Liver (tissue), 9 donors: Measurements from ENCODE around the gene PRDM10. TPM values are rescaled to one million over a fixed set of nuclear protein-coding genes. Genes with fewer than 3 reads are reported as not detected.

Experiments
- DNase-seq: peaks from one replicate; pipeline ENCODE4 v3.0.0-alpha.2; 2017; ENCODE audit warnings: low spot score
- H3K27ac ChIP-seq, 2 donors: one replicate each; pipeline ENCODE4 v1.7.0; 2013; ENCODE audit warnings: inconsistent platforms in 2 of 2, low read length in 2 of 2, control low read depth in 1 of 2, low read depth in 1 of 2, mild to moderate bottlenecking in 1 of 2
- H3K27me3 ChIP-seq, 4 donors: one replicate each; pipeline versions ENCODE4 v1.6.1 to v1.7.0; 2013; ENCODE audit warnings: low read length in 3 of 4, inconsistent platforms in 1 of 4, mild to moderate bottlenecking in 1 of 4, moderate library complexity in 1 of 4; ENCODE audit not compliant: control insufficient read depth in 4 of 4, insufficient read depth in 4 of 4
- H3K36me3 ChIP-seq, 4 donors: one replicate each; pipeline versions ENCODE4 v1.6.1 to v1.7.0; 2013; ENCODE audit warnings: low read length in 3 of 4, mild to moderate bottlenecking in 3 of 4, low read depth in 1 of 4, moderate library complexity in 1 of 4; ENCODE audit not compliant: control insufficient read depth in 4 of 4, insufficient read depth in 3 of 4
- H3K4me1 ChIP-seq, 4 donors: one replicate each; pipeline versions ENCODE4 v1.6.1 to v1.7.0; 2013; ENCODE audit warnings: low read length in 3 of 4, mild to moderate bottlenecking in 3 of 4, moderate library complexity in 1 of 4; ENCODE audit not compliant: control insufficient read depth in 4 of 4, insufficient read depth in 4 of 4
- H3K4me3 ChIP-seq, 3 donors: one replicate each; pipeline versions ENCODE4 v1.6.1 to v1.7.0; 2013; ENCODE audit warnings: low read length in 3 of 3, control low read depth in 1 of 3, low read depth in 1 of 3, mild to moderate bottlenecking in 1 of 3
- H3K9ac ChIP-seq, 2 donors: one replicate each; pipeline ENCODE4 v1.7.0; 2013; ENCODE audit warnings: low read length in 2 of 2, mild to moderate bottlenecking in 2 of 2, moderate library complexity in 2 of 2, control low read depth in 1 of 2, low read depth in 1 of 2
- H3K9me3 ChIP-seq, 4 donors: one replicate each; pipeline versions ENCODE4 v1.6.1 to v1.7.0; 2013; ENCODE audit warnings: low read length in 3 of 4; ENCODE audit not compliant: control insufficient read depth in 4 of 4
- ATF3 ChIP-seq: IDR thresholded peaks from 2 replicates; pipeline ENCODE4 v1.6.1; 2016; ENCODE audit warnings: antibody characterized with exemption
- EGR1 ChIP-seq, 2 donors: IDR thresholded peaks; 2 replicates each; pipeline ENCODE4 v1.6.1; 2016 to 2018; ENCODE audit warnings: antibody characterized with exemption in 2 of 2, low read depth in 2 of 2
- FOXA1 ChIP-seq: IDR thresholded peaks from 2 replicates; pipeline ENCODE4 v1.6.1; 2016; ENCODE audit warnings: antibody characterized with exemption
- FOXA2 ChIP-seq: IDR thresholded peaks from 2 replicates; pipeline ENCODE4 v1.6.1; 2016; ENCODE audit warnings: antibody characterized with exemption
- GABPA ChIP-seq, 2 donors: IDR thresholded peaks in 1 of 2; conservative IDR thresholded peaks in 1 of 2; 2 replicates each; pipeline ENCODE4 v1.6.1; 2016; ENCODE audit warnings: antibody characterized with exemption in 2 of 2, mild to moderate bottlenecking in 1 of 2, moderate library complexity in 1 of 2
- HNF4A ChIP-seq, 2 donors: conservative IDR thresholded peaks; 2 replicates each; pipeline ENCODE4 v1.6.1; 2016; ENCODE audit warnings: antibody characterized with exemption in 2 of 2, mild to moderate bottlenecking in 2 of 2
- HNF4G ChIP-seq: IDR thresholded peaks from 2 replicates; pipeline ENCODE4 v1.6.1; 2016; ENCODE audit warnings: antibody characterized with exemption
- JUND ChIP-seq, 2 donors: IDR thresholded peaks; 2 replicates each; pipeline ENCODE4 v1.6.1; 2016; ENCODE audit warnings: antibody characterized with exemption in 2 of 2
- MAX ChIP-seq: IDR thresholded peaks from 2 replicates; pipeline ENCODE4 v1.6.1; 2016; ENCODE audit warnings: antibody characterized with exemption
- NR2F2 ChIP-seq: IDR thresholded peaks from 2 replicates; pipeline ENCODE4 v1.6.1; 2016; ENCODE audit warnings: antibody characterized with exemption
- RAD21 ChIP-seq, 2 donors: IDR thresholded peaks; 2 replicates each; pipeline ENCODE4 v1.6.1; 2016; ENCODE audit warnings: antibody characterized with exemption in 2 of 2, mild to moderate bottlenecking in 2 of 2
- RXRA ChIP-seq, 2 donors: IDR thresholded peaks; 2 replicates each; pipeline ENCODE4 v1.6.1; 2017 to 2018; ENCODE audit warnings: antibody characterized with exemption in 2 of 2, mild to moderate bottlenecking in 1 of 2
- SP1 ChIP-seq: IDR thresholded peaks from 2 replicates; pipeline ENCODE4 v1.6.1; 2018; ENCODE audit warnings: antibody characterized with exemption, mild to moderate bottlenecking
- TAF1 ChIP-seq: conservative IDR thresholded peaks from 2 replicates; pipeline ENCODE4 v1.6.1; 2016; ENCODE audit warnings: antibody characterized with exemption, mild to moderate bottlenecking
- YY1 ChIP-seq: IDR thresholded peaks from 2 replicates; pipeline ENCODE4 v1.6.1; 2016; ENCODE audit warnings: antibody characterized with exemption, mild to moderate bottlenecking
- ZBTB33 ChIP-seq: IDR thresholded peaks from 2 replicates; pipeline ENCODE4 v1.6.1; 2016; ENCODE audit warnings: antibody characterized with exemption
- WGBS: extraction: QIAGEN DNeasy Blood & Tissue Kit; methylation state at CpG from one replicate; pipeline ENCODE4 v1.1.7; 2013; 5-methylcytosine and 5-hydroxymethylcytosine counted together
- polyA plus RNA-seq, 2 donors: library from polyadenylated mRNA; stranded (reverse) in 1 of 2; unstranded in 1 of 2; fragments of 200-250 nt in 1 of 2; fragments of >200 nt in 1 of 2; fragmentation: Nextera tagmentation in 1 of 2; extraction: Ambion mirVana in 1 of 2; gene quantifications; one replicate each; pipeline versions ENCODE4 v1.2.1 to v1.2.3, GENCODE V29; 2013 to 2015
- total RNA-seq, 2 donors: library from RNA; depleted of rRNA; stranded (reverse); fragments of >200 nt; gene quantifications; one replicate each; pipeline ENCODE4 v1.2.3, GENCODE V29; 2014
- TF ChIP-seq, protein P1 (sequence below): fragments of 150-350 bp; IDR thresholded peaks from 2 replicates; pipeline ENCODE4 v1.5.1; 2017; ENCODE audit warnings: improper control_type of control experiment, low read depth, low read length; ENCODE audit not compliant: missing input control
- TF ChIP-seq, protein P2 (sequence below): IDR thresholded peaks from 2 replicates; pipeline ENCODE4 v1.6.1; 2016; ENCODE audit warnings: antibody characterized with exemption, mild to moderate bottlenecking
- donor health status: healthy.
- donor health status: healthy.
- donor health status: healthy.
- donor health status: healthy.
- donor health status: healthy.

Gene PRDM10
- total and polyA plus RNA-seq, 4 donors, result 1.4 to 7.2 (median 3.9) TPM

GRCh38 chr11:129885381-129885780, 117.3 kb downstream of the PRDM10 start:
- Histone ChIP-seq H3K27ac (no peak overlapping the region), H3K4me3 (no peak overlapping the region), H3K27me3 (no peaks in the 10 kb centered on the region), H3K36me3 (peaks cover 7 to 89% (median 76%) of the 10 kb centered on the region in 4 donors), H3K9ac (no peak overlapping the region), H3K9me3 (no peaks in the 10 kb centered on the region), H3K4me1 (no peaks in the 10 kb centered on the region)
- 97% methylated on average over 12 of the region's 12 CpGs for whole genome bisulfite sequencing
- TF ChIP-seq TAF1 (no peak), RAD21 (IDR thresholded peaks at IDR 0.05) (no peak), RXRA (IDR thresholded peaks at IDR 0.05) (no peak), MAX (no peak), YY1 (no peak), ZBTB33 (no peak), GABPA (IDR thresholded peaks at IDR 0.05 in 1 of 2, conservative IDR thresholded peaks at IDR 0.05 in 1 of 2) (no peak), FOXA1 (no peak), FOXA2 (no peak), ATF3 (no peak), HNF4A (conservative IDR thresholded peaks at IDR 0.05) (no peak), NR2F2 (no peak), EGR1 (IDR thresholded peaks at IDR 0.05; ENCODE audit: low read depth in 2 of 2) (no peak), SP1 (no peak), HNF4G (no peak), JUND (IDR thresholded peaks at IDR 0.05) (no peak)
- TF ChIP-seq, protein P1, sequence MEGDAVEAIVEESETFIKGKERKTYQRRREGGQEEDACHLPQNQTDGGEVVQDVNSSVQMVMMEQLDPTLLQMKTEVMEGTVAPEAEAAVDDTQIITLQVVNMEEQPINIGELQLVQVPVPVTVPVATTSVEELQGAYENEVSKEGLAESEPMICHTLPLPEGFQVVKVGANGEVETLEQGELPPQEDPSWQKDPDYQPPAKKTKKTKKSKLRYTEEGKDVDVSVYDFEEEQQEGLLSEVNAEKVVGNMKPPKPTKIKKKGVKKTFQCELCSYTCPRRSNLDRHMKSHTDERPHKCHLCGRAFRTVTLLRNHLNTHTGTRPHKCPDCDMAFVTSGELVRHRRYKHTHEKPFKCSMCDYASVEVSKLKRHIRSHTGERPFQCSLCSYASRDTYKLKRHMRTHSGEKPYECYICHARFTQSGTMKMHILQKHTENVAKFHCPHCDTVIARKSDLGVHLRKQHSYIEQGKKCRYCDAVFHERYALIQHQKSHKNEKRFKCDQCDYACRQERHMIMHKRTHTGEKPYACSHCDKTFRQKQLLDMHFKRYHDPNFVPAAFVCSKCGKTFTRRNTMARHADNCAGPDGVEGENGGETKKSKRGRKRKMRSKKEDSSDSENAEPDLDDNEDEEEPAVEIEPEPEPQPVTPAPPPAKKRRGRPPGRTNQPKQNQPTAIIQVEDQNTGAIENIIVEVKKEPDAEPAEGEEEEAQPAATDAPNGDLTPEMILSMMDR, result no peak
- no peak for DNase-seq

- DNase-seq, result no peak
- Histone ChIP-seq H3K4me3 (no peak overlapping the region), H3K4me1 (no peaks in the 10 kb centered on the region), H3K27me3 (no peaks in the 10 kb centered on the region), H3K36me3 (peaks cover 7 to 88% (median 80%) of the 10 kb centered on the region in 4 donors), H3K9me3 (no peaks in the 10 kb centered on the region), H3K27ac (no peak overlapping the region), H3K9ac (no peak overlapping the region)
- TF ChIP-seq MAX, result no peak
- TF ChIP-seq ZBTB33, result no peak
- no peak for TF ChIP-seq NR2F2
- no peak for TF ChIP-seq JUND (IDR thresholded peaks at IDR 0.05)
- no peak for TF ChIP-seq SP1
- no peak for TF ChIP-seq GABPA (IDR thresholded peaks at IDR 0.05 in 1 of 2, conservative IDR thresholded peaks at IDR 0.05 in 1 of 2)
- TF ChIP-seq RAD21 (IDR thresholded peaks at IDR 0.05), result no peak
- TF ChIP-seq EGR1 (IDR thresholded peaks at IDR 0.05; ENCODE audit: low read depth in 2 of 2), result no peak
- TF ChIP-seq HNF4G, result no peak
- TF ChIP-seq, protein P2, sequence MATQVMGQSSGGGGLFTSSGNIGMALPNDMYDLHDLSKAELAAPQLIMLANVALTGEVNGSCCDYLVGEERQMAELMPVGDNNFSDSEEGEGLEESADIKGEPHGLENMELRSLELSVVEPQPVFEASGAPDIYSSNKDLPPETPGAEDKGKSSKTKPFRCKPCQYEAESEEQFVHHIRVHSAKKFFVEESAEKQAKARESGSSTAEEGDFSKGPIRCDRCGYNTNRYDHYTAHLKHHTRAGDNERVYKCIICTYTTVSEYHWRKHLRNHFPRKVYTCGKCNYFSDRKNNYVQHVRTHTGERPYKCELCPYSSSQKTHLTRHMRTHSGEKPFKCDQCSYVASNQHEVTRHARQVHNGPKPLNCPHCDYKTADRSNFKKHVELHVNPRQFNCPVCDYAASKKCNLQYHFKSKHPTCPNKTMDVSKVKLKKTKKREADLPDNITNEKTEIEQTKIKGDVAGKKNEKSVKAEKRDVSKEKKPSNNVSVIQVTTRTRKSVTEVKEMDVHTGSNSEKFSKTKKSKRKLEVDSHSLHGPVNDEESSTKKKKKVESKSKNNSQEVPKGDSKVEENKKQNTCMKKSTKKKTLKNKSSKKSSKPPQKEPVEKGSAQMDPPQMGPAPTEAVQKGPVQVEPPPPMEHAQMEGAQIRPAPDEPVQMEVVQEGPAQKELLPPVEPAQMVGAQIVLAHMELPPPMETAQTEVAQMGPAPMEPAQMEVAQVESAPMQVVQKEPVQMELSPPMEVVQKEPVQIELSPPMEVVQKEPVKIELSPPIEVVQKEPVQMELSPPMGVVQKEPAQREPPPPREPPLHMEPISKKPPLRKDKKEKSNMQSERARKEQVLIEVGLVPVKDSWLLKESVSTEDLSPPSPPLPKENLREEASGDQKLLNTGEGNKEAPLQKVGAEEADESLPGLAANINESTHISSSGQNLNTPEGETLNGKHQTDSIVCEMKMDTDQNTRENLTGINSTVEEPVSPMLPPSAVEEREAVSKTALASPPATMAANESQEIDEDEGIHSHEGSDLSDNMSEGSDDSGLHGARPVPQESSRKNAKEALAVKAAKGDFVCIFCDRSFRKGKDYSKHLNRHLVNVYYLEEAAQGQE, result no peak
- TF ChIP-seq FOXA1, result no peak
- TF ChIP-seq TAF1, result no peak
- no peak for TF ChIP-seq YY1
- TF ChIP-seq FOXA2, result no peak
- TF ChIP-seq, protein P1, result no peak
- no peak for TF ChIP-seq RXRA (IDR thresholded peaks at IDR 0.05)
- TF ChIP-seq ATF3, result no peak
- WGBS, result 94% methylated on average over 8 of the region's 8 CpGs
Observed at GRCh38 chr11:129884581-129884980, 118.1 kb downstream of the PRDM10 start.
